ENCODE measurements around the gene C2CD4C.

Gene C2CD4C

GRCh38 chr19:418761-419671 lies 10.1 kb upstream of the C2CD4C start:
- Histone ChIP-seq H3K27me3 (no peaks in the 10 kb centered on the region), H3K9me3 (no peaks in the 10 kb centered on the region), H3K36me3 (no peaks in the 10 kb centered on the region), H3K4me1 (no peaks in the 10 kb centered on the region), H3K4me3 (ENCODE audit: low read depth, low read length) (no peak overlapping the region)
- no peak for TF ChIP-seq CTCF (IDR thresholded peaks at IDR 0.05; ENCODE audit: low read depth, low read length)
- DNase-seq = no peak

GRCh38 chr19:416416-416815 lies 7.5 kb upstream of the C2CD4C start:
- Histone ChIP-seq H3K36me3 (no peaks in the 10 kb centered on the region), H3K27me3 (no peaks in the 10 kb centered on the region), H3K4me1 (no peaks in the 10 kb centered on the region), H3K4me3 (ENCODE audit: low read depth, low read length) (no peak overlapping the region), H3K9me3 (no peaks in the 10 kb centered on the region)
- TF ChIP-seq CTCF (IDR thresholded peaks at IDR 0.05; ENCODE audit: low read depth, low read length) = no peak
- DNase-seq = no peak

- no peak overlapping the region for H3K4me3 ChIP-seq (ENCODE audit: low read depth, low read length)
- no peak for TF ChIP-seq CTCF (IDR thresholded peaks at IDR 0.05; ENCODE audit: low read depth, low read length)
- DNase-seq = no peak
- no peaks in the 10 kb centered on the region for H3K36me3 ChIP-seq
- no peaks in the 10 kb centered on the region; the same call in 1 of the 2 replicates for H3K4me1 ChIP-seq
- no peaks in the 10 kb centered on the region for H3K9me3 ChIP-seq
- H3K27me3 ChIP-seq = 0 out of 2 replicates have a peak, but pooled peaks cover 2% of the 10 kb centered on the region
Measured at GRCh38 chr19:415292-415691, 6.3 kb upstream of the C2CD4C start.

- Histone ChIP-seq H3K27me3 (peaks cover 16% of the 10 kb centered on the region), H3K9me3 (no peaks in the 10 kb centered on the region), H3K36me3 (no peaks in the 10 kb centered on the region), H3K4me1 (peaks cover 11% of the 10 kb centered on the region), H3K4me3 (ENCODE audit: low read depth, low read length) (no peak overlapping the region)
- TF ChIP-seq CTCF (IDR thresholded peaks at IDR 0.05; ENCODE audit: low read depth, low read length) = no peak
- no peak for DNase-seq
Measured at GRCh38 chr19:413756-414420, 4.9 kb upstream of the C2CD4C start.

- Histone ChIP-seq H3K27me3 (peaks cover 28% of the 10 kb centered on the region), H3K4me1 (peaks cover 11% of the 10 kb centered on the region), H3K36me3 (no peaks in the 10 kb centered on the region), H3K9me3 (no peaks in the 10 kb centered on the region), H3K4me3 (ENCODE audit: low read depth, low read length) (no peak overlapping the region)
- no peak for TF ChIP-seq CTCF (IDR thresholded peaks at IDR 0.05; ENCODE audit: low read depth, low read length)
- DNase-seq = no peak
Measured at GRCh38 chr19:412356-413355, 3.7 kb upstream of the C2CD4C start.

All from BE2C (cell line).